Measurements from ENCODE around the gene COX7A1.

COX7A1 gene

GRCh38 chr19:36128392-36128736 is 23.9 kb downstream of the COX7A1 start:
- peak overlapping the region; percentile 42 to 54 for H3K4me3 ChIP-seq (replicated peaks in 1 of 2; ENCODE audit: low read depth in 2 of 2, low read length in 2 of 2)
- no peak for TF ChIP-seq CTCF (IDR thresholded peaks at IDR 0.05; ENCODE audit: low read depth, low read length)
- DNase-seq (ENCODE audit: low read depth in 2 of 2): no peak

- no peak for TF ChIP-seq CTCF (IDR thresholded peaks at IDR 0.05; ENCODE audit: low read depth, low read length)
- no peak for DNase-seq (ENCODE audit: low read depth in 2 of 2)
- no peak overlapping the region for H3K4me3 ChIP-seq (replicated peaks in 1 of 2; ENCODE audit: low read depth in 2 of 2, low read length in 2 of 2)
Observed at GRCh38 chr19:36125557-36125956, 26.7 kb downstream of the COX7A1 start.

- no peak for TF ChIP-seq CTCF (IDR thresholded peaks at IDR 0.05; ENCODE audit: low read depth, low read length)
- no peak for DNase-seq (ENCODE audit: low read depth in 2 of 2)
- H3K4me3 ChIP-seq (replicated peaks in 1 of 2; ENCODE audit: low read depth in 2 of 2, low read length in 2 of 2): no peak overlapping the region
Observed at GRCh38 chr19:36121486-36122124, 30.6 kb downstream of the COX7A1 start.

GRCh38 chr19:36120984-36121358 is 31.3 kb downstream of the COX7A1 start:
- no peak for DNase-seq (ENCODE audit: low read depth in 2 of 2)
- no peak overlapping the region for H3K4me3 ChIP-seq (replicated peaks in 1 of 2; ENCODE audit: low read depth in 2 of 2, low read length in 2 of 2)
- no peak for TF ChIP-seq CTCF (IDR thresholded peaks at IDR 0.05; ENCODE audit: low read depth, low read length)

- H3K4me3 ChIP-seq (replicated peaks in 1 of 2; ENCODE audit: low read depth in 2 of 2, low read length in 2 of 2): no peak overlapping the region
- DNase-seq (ENCODE audit: low read depth in 2 of 2): no peak
- TF ChIP-seq CTCF (IDR thresholded peaks at IDR 0.05; ENCODE audit: low read depth, low read length): no peak
Observed at GRCh38 chr19:36120092-36120983, 31.9 kb downstream of the COX7A1 start.

GRCh38 chr19:36116344-36116637 is 36.0 kb downstream of the COX7A1 start:
- TF ChIP-seq CTCF (IDR thresholded peaks at IDR 0.05; ENCODE audit: low read depth, low read length): no peak
- no peak for DNase-seq (ENCODE audit: low read depth in 2 of 2)
- peak overlapping the region; percentile 77 for H3K4me3 ChIP-seq (replicated peaks in 1 of 2; ENCODE audit: low read depth in 2 of 2, low read length in 2 of 2)
